Right forelimb (tissue), 1 donor: ENCODE data around the gene SREK1IP1.
"Not testable (repeated sequence)": the region's sequence is repeated elsewhere in the genome, so short reads cannot be mapped to it uniquely, and the experiment has no call there.

Experiments
- DNase-seq: peaks from one replicate; pipeline ENCODE4 v3.0.0-alpha.2; 2018

SREK1IP1 gene

DNA sequence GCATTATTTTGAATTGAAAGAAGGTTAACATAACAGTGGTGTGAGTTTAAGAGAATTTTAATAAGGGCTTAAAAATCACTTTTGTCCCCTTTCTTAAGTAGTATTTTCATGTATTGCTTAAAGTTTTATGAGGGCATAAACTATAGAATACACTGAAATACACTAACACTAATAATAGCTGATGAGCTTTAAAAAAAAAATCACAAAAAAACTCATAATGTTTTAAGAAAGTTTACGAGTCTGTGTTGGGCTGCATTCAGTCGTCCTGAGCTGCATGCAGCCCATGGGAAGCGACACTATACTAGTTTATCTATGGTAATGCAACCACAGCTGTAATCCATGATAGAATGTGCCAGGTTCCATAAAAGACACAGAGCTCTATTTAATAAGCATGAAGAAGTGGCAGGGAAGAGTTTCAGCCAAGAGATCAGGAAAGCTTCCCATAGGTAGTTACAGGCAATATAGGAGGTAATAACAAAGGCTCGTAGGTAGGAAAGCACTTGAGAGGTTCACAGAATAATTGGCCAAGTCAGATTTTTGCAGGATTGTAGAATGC lies 4.5 kb downstream of the SREK1IP1 start:
- DNase-seq, result no peak

DNA sequence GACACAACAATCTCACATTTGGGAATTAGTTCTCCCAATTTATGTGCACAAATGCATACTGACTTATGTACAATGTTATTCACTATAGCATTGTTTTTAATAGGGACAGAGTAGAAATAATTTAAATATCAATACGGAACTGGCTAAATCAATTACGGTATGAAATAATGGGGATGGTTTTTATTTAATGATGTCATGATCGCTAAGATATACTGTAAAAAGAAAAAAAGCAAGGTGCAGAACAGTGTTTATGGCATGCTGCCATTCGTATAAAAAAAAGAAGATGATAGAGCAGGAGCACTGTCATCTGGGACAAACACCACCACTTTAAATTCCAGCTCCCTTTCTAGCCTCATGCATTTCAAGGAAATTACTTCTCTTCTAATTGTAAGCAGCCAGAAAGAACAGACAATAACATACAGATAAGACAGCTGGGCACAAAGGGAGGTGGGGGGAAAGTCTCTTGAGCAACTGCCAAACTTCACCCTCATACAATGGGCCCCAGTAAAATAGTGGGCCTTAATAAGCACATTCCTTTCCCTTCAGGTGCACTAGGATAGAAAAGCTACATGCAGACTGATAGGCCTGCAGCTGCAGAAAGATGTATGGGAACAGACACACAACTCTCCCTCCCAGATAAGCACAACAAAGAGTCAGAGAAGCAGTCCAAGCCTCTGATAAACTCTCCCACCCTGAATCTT lies 8.4 kb downstream of the SREK1IP1 start:
- no peak for DNase-seq

DNA sequence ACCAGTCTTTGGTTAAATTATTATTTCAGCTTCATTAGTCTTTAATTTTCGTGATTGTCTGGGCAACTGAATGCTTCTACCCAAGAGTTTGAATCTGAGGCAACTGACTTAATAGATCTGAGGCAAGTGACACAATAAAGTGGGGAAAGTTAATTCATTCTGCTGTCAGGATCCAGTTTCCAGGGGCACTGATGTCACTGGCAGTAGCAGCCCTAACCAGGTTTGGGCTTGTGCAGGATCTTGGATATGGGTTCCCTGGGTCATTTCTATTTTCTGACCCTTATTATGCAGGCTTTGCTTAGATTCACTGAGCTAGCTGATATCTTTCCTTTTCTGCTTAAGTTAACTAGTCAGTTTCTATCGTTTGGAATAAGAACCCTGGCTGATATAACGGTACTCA lies 9.6 kb downstream of the SREK1IP1 start:
- no peak for DNase-seq

DNA sequence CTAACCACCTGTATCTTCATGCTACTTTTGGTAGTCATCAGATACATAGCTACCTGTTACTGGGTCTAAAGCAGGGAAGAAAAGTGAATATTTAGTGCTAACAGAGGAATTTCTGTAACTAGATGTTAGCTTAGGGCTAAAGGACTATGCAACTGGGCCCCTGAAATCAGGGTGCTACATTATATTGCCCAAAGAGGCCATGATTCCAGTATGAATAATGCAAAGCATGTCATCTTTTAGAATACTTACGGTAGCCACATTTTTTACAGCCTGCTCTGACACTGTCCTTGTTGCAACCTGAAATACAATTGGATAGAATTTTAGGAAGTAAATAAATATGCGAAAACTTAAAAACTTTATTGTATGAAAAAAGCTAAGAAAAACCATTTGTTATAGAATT lies 14.4 kb downstream of the SREK1IP1 start:
- no peak for DNase-seq

DNA sequence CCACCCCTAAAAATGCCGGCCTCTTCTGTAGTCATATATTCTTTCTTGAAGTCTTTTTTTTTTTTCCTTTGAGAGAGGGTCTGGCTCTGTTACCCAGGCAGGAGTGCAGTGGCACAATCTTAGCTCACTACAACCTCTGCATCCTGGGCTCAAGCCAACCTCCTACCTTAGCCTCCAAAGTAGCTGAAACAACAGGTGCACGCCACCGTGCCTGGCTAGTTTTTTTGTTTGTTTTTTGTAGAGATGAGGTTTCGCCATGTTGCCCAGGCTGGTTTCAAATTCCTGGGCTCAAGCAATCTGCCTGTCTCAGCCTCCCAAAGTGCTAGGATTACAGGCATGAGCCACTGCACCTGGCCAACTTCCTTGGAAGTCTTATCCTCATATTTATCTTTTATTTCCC lies 19.1 kb downstream of the SREK1IP1 start:
- DNase-seq, result no peak

DNA sequence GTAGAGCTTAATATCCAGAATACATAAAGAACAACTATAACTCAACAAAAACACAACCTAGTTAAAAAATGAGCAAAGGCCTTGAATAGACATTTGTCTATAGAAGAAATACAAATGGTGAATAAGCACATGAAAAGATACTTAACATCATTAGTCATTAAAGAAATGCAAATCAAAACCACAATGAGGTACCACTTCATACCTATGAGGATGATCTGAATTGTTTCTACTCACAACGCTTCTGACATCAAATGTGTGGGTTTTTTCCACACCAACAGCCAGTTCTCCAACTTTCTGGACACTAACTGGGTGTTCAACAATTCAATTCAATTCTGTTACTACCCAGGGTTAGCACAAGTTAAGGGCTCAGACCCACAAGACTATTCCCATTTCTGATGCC lies 22.0 kb downstream of the SREK1IP1 start:
- DNase-seq, result no peak

DNA sequence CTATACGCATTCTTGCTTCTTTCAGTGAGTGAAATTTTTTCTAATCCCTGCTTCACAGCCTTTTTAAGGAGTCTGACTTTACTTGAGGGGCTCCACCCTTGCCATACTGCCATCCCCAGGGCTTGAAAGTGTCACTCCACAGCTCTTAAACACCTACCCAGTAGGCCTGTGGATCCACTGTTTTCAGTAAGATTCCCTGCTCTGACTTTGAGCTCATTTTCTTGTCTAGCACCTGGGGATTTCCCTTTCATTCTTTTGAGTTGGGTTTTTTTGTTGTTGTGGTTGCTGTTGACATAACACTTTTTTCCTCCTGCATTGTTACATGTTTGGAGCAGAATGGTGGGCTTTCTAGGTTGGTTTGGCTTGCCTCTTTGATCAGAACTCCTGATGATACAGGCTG lies 23.6 kb downstream of the SREK1IP1 start:
- DNase-seq, result no peak

DNA sequence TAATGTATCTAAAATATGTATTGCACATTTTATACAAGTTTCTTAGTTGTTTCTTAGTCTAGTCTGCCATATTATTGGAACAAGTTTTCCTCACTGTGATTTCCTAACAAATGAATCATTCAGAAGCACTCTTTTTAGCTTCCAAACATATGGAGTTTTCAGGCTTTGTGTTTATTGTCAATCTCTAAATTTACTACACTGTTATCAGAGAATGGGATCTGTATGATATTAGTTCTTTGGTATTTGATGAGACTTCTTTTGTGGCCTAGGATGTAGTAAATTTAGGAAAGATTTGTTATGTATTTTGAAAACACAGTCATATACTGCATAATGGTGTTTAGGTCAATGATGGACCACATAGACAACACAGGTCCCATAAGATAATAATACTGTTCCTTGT lies 25.7 kb downstream of the SREK1IP1 start:
- no peak for DNase-seq

DNA sequence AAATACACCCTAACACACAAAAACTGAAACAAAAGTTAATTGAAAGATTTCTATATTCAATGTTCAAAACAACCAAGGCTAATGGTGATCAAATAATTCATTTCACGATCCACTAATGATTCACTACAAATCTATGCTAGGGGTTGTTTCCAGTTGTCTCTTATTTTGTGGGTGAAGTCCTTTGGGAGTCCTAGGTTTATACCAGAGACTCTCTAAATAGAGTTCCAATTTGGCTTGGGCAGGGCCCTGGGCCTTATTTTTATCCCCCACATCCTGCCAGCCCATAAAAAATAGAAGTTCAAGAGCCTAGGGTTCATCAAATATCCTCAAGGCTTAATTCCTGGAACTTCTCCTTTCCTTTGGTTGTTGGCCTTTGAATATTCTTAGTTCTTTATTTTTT lies 26.1 kb downstream of the SREK1IP1 start:
- no peak for DNase-seq

DNA sequence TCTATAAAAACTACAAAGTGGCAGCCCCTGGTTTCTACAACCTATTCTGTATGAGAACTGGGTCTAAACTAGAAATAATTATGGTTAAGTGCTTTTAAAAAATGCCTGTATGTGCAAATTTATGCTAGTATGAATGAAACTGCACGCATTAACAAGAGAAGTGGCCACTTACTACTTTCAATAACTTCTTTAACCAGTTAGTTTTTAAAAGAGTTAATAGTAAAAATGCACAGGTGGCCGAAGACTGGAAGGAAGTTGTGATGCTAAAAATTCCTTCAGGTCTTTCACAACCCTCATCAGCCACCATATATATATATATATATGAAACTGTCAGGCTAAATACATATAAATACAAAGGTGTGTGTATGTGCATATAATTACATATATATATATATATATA lies 41.3 kb downstream of the SREK1IP1 start:
- DNase-seq, result no peak

DNA sequence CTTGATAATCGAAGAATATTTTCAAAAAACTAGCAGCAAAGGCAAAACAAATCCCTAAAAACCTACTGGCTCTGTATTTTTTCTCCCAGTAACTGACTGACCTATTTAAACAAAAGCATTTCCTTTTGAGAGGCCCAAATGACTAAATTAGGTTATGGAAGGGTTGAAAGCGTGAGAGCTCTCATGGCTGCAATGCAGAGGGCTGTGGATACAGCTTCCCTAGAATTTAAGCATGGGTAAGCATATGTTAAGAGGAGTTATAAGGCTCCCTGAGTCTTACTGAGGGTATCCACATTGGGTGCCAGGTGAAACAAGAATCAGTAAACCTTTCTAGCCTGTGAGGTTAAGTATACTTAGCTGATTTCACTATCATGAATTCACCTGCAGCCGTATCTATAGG lies 45.9 kb downstream of the SREK1IP1 start:
- no peak for DNase-seq

DNA sequence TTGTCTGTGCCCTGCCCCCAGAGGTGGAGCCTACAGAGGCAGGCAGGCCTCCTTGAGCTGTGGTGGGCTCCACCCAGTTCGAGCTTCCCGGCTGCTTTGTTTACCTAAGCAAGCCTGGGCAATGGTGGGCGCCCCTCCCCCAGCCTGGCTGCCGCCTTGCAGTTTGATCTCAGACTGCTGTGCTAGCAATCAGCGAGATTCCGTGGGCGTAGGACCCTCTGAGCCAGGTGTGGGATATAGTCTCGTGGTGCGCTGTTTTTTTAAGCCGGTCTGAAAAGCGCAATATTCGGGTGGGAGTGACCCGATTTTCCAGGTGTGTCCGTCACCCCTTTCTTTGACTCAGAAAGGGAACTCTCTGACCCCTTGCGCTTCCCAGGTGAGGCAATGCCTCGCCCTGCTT lies 54.0 kb downstream of the SREK1IP1 start:
- DNase-seq, result not testable (repeated sequence)

DNA sequence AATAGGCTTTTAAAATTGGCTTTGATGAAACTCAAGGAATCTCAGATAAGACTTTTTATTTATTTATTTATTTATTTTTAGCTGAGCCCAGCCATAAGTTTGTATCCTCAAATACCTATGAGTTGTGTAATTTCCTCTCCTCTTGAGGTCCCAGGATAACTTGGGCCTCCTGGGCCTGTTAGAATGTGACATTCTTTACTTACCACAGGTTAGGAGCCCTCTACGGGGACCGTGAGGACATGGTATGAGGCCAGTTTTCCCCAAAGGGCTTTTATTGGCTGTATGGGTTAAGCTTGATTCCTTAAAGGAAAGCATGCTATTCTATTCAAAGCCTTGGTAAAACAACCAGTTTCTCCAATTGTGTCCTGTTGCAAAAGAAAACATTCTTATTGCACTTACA lies 61.3 kb downstream of the SREK1IP1 start:
- DNase-seq, result no peak

DNA sequence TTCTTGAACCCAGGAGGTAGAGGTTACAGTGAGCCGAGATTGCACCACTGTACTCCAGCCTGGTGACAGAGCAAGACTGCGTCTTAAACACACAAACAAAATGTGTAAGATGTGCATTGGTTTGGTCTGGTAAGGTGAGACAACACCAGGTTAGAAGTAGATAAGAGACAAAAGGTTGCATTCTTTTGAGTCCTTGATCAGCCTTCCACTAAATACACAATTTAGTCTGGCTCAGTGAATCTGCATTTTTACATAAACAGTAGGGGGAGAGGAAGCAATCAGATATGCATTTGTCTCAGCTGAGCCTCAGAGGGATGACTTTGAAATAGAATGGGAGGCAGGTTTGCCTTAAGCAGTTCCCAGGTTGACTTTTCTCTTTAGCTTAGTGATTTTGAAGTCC lies 62.4 kb downstream of the SREK1IP1 start:
- DNase-seq, result not testable (repeated sequence)

DNA sequence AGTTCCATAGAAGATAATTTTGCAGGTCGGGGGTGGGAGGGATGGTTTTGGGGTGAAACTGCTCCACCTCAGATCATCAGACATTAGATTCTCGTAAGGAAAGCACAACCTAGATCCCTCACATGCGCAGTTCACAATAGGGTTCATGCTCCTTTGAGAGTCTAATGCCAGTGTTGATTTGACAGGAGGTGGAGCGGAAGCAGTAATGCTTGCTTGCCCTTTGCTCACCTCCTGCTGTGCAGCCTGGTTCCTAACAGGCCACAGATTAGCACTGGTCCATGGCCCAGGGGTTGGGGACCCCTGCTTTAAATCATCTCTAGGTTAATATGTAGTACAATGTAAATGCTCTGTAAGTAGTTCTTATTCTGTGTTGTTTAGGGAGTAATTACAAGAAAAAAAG lies 67.7 kb downstream of the SREK1IP1 start:
- DNase-seq, result no peak

DNA sequence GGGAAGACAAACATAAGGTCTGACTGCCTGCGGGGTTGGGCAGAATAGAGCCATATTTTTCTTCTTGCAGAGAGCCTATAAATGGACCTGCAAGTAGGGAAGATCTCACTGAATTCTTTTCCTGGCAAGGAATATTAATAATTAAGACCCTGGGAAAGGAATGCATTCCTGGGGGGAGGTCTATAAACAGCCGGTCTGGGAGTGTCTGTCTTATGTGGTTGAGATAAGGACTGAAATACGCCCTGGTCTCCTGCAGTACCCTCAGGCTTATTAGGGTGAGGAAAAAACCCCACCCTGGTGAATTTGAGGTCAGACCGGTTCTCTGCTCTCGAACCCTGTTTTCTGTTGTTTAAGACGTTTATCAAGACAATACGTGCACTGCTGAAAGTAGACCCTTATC lies 72.1 kb downstream of the SREK1IP1 start:
- not testable (repeated sequence) for DNase-seq

DNA sequence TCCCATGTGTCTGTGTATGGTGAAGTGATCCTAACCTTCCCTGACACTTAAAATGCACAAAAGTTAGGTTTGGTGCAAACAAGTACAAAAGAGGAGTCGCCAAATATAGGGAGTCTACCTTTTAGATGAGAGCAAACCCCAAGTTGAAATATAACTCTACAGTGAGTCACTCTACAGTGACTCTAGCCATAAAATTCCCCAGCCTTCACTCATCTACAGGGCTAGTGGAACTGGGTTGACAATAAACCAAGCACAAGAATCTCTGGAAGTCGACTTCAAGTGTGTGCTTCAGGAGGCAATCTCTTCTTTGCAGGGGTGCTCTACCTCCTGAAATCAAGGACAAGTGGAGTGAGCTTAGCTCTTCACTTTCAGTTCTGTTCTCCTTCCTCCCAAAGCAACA lies 74.9 kb downstream of the SREK1IP1 start:
- DNase-seq, result no peak

DNA sequence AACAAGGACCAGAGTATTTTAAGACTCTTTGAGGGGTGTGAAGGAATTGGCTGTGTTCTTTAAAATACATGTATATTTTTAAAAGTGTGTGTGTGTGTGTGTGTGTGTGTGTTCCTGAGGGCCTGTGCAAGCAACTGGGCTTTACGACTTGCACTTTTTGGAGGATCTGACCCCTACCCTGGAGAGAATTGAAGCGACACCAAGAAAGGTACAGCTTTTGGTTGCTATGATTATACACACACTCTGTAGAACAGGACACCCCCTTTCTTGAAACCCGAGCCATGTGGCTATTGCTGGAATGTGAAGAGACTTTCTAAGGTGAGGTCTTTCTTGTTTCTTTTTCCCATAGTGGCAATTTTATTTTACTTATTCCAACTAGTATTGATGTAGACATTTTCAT lies 77.2 kb downstream of the SREK1IP1 start:
- DNase-seq, result no peak

DNA sequence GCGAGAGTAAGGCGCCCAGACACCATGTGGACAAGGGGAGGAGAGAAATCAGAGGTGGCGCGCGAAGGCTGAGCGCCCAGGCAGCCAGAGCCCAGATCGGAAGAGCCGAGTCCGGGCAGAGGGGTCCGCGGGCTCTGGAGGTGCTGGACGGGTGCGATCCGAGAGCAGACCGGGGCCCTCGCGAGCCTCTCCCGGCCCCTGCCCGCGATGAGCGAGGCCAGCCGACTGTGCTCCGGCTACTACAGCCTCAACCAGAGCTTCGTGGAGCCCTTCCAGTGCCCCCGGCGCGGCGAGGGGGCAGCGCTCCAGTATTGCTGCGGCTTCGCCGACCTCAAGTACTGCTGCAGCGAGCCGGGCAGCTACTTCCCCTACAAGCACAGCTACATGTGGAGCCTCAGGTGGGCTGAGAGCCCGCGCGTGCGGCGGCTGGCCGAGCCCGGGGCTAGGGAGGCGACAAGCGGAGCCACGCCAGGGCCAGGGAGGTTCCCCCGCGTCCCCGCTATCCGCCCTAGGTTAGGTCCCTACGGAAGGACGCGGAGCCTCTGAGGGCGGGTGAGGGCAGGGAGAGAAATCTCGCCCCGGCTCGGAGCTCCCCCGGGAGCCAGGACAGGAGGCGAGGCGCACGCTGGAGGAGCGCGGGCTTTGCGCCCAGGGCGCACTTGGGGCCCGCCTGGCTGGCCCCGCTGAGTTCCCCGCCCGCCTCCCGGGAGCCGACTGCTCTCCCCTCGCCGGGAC lies 77.9 kb downstream of the SREK1IP1 start, which contains the start of gene SHISAL2B:
Gene SHISAL2B (plus strand): TSS at position 87 of the 735 bp plus-strand sequence. CDS start 121 bp downstream, at position 208.
- peak; percentile 67 for DNase-seq

DNA sequence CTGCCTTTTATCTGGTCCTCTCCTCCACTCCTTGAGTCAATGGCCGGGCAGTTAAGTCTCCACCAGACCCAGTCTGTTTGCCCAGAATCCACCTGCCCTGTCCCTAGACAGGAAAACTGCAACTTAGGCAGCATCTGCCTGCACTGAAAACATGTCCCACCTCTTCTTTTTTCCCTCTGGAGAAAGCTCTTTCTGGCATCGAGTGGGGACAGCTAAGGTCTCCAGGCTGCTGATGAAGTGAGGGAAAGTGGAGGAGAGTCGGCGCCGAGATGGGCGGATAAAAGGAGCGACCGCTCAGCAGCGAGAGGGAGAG lies 78.4 kb downstream of the SREK1IP1 start:
- no peak for DNase-seq

DNA sequence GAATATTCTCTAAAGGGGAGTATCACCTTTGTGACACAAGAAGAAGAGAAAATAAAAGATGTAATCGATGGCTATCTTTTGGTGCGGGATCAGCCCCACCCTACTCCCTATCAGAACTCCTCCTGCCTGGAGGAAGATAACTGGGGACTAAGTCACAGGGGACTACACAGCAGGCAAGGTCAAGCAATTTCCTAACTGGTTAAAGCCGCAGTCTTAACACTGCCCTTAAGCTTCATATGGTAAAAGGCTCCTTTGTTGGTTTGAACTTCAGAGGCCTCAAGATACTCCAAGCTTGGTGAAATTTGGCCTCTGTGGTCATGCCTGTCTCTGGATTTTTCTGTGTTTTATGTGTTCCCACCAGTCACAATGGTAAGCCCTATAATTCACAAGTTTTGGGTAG lies 79.5 kb downstream of the SREK1IP1 start:
- DNase-seq, result no peak

DNA sequence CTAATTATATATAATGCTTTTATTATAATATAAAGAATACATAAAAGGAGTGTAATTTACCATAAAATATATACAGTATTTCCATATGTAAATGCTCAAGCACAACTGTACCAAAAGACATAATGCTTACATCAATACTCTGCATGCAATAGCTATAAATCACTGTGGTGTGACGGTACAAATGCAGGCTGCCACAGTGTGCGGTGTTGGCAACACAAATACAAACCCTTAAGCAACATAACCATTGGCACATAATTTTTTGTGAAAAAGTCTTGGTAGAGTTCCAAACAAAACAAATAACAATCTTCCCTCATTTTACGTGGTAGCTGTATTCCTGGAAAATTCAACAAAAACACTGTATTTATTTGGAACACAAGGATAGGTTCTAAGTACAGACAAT lies 80.1 kb downstream of the SREK1IP1 start:
- no peak for DNase-seq

DNA sequence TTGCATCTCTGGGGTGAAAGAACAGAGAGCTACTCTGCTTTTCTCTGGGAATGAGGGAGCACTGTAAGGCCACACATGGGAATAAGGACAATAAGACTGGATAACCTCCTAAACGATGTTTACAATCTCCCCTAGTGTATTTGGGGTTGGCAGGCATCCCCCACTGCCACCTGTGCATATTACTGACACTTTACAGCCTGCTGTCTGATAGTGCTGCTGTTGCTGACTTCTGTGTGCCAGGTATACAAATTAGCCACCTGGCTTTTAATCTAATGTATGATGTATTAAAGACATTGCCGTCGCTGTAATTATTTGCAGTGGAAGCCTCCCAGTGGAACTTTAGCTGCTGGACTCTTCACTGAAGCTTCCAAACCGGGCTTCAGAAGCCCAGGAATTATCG lies 82.6 kb downstream of the SREK1IP1 start:
- DNase-seq, result no peak

DNA sequence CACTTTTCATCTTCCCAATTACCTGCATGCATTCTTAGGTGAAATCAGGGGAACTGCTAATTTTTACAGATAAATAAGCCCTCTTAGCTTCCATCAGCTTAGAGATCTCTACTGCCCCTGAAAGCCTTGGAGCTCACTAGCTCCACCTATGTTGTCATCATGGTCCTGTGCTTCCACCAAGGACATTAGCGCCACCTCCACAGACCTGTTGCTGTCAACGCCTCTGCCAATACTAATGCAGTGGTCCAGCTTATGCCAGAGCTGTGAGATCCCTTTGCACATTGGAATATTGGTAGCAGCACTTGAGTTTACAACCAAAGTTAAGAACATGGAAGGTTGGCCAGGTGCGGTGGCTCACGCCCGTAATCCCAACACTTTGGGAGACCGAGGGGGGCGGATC lies 85.9 kb downstream of the SREK1IP1 start:
- DNase-seq, result no peak

DNA sequence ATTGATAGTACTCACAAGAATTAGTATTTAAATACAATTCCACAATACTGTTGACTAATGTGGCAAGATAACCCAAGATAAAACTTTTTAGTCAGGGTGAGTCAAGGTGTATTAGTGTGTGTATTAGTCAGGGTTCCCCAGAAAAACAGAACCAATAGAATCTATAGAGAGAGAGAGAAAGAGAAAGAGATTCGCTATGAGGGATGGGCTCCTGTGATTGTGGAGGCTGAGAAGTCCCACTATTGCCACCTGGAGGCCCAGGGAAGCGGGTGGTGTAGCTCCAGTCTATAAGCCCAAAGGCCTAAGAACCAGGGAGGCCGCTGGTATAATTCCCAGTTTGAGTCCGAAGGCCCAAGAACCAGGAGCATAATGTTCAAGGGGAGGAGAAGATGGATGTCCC lies 88.2 kb downstream of the SREK1IP1 start:
- DNase-seq, result no peak
